IPS DF 6.9 (cell line): ENCODE measurements around the gene BRD9.
"Not testable (repeated sequence)": the region's sequence is repeated elsewhere in the genome, so short reads cannot be mapped to it uniquely, and the experiment has no call there.

ENCODE experiments used
- DNase-seq: peaks from one replicate; pipeline ENCODE4 v3.0.0-alpha.2; 2013; ENCODE audit warnings: low read depth, low spot score
- H3K27ac ChIP-seq: one replicate; pipeline ENCODE4 v1.5.1; 2013; ENCODE audit warnings: low read length, control low read depth
- H3K27me3 ChIP-seq: 2 replicates; pipeline ENCODE4 v1.6.1; 2013; ENCODE audit warnings: mild to moderate bottlenecking, low read length; ENCODE audit not compliant: control insufficient read depth, insufficient read depth
- H3K36me3 ChIP-seq: 2 replicates; pipeline ENCODE4 v1.6.1; 2013; ENCODE audit warnings: low read length; ENCODE audit not compliant: control insufficient read depth, insufficient read depth
- H3K4me1 ChIP-seq: 2 replicates; pipeline ENCODE4 v1.6.1; 2013; ENCODE audit warnings: low read length; ENCODE audit not compliant: control insufficient read depth, insufficient read depth
- H3K4me3 ChIP-seq: 2 replicates; pipeline ENCODE4 v1.5.1; 2013; ENCODE audit warnings: mild to moderate bottlenecking, low read length
- H3K9me3 ChIP-seq: 2 replicates; pipeline ENCODE4 v1.6.1; 2013; ENCODE audit warnings: low read length, inconsistent platforms; ENCODE audit not compliant: control insufficient read depth, insufficient read depth
- WGBS: extraction: QIAGEN DNeasy Blood & Tissue Kit; methylation state at CpG from one replicate; pipeline ENCODE4 v1.1.7; 2013; ENCODE audit warnings: mixed read lengths, missing lambda C conversion rate; ENCODE audit not compliant: insufficient read length, insufficient coverage; 5-methylcytosine and 5-hydroxymethylcytosine counted together

BRD9 gene

GRCh38 chr5:834013-834412, 58.6 kb downstream of the BRD9 start:
- no CpG with 5 or more reads among the region's 2 CpGs for WGBS
- H3K27me3 ChIP-seq, result not testable (repeated sequence)

GRCh38 chr5:828194-828593, 64.4 kb downstream of the BRD9 start:
- H3K27ac ChIP-seq, H3K4me1 ChIP-seq, DNase-seq, H3K4me3 ChIP-seq, H3K9me3 ChIP-seq, H3K27me3 ChIP-seq, H3K36me3 ChIP-seq: not testable (repeated sequence)
- no CpG with 5 or more reads among the region's 19 CpGs for WGBS

More at GRCh38 chr5:834013-834412, 58.6 kb downstream of the BRD9 start:
- not testable (repeated sequence) for DNase-seq, H3K4me3 ChIP-seq, H3K36me3 ChIP-seq, H3K4me1 ChIP-seq, H3K9me3 ChIP-seq, H3K27ac ChIP-seq

GRCh38 chr5:825544-825943, 67.1 kb downstream of the BRD9 start:
- DNase-seq, H3K36me3 ChIP-seq, H3K4me1 ChIP-seq, H3K4me3 ChIP-seq, H3K9me3 ChIP-seq, H3K27me3 ChIP-seq, H3K27ac ChIP-seq: not testable (repeated sequence)
- WGBS, result no CpG with 5 or more reads among the region's 1 CpG

- no peak overlapping the region for H3K4me3 ChIP-seq
- no peaks in the 10 kb centered on the region for H3K4me1 ChIP-seq
- H3K9me3 ChIP-seq, result no peaks in the 10 kb centered on the region
- no peaks in the 10 kb centered on the region for H3K36me3 ChIP-seq
- DNase-seq, result no peak
- H3K27me3 ChIP-seq, result no peaks in the 10 kb centered on the region
- H3K27ac ChIP-seq, result no peak overlapping the region
- no CpG with 5 or more reads among the region's 8 CpGs for WGBS
Measured at GRCh38 chr5:821504-821903, 71.1 kb downstream of the BRD9 start.

GRCh38 chr5:820245-820644, 72.4 kb downstream of the BRD9 start:
- Histone ChIP-seq H3K4me1 (no peaks in the 10 kb centered on the region), H3K27ac (no peak overlapping the region), H3K27me3 (no peaks in the 10 kb centered on the region), H3K4me3 (no peak overlapping the region; the same call in 1 of the 2 replicates), H3K9me3 (no peaks in the 10 kb centered on the region), H3K36me3 (no peaks in the 10 kb centered on the region)
- no peak for DNase-seq
- WGBS, result no CpG with 5 or more reads among the region's 3 CpGs

GRCh38 chr5:819078-819477, 73.5 kb downstream of the BRD9 start:
- Histone ChIP-seq H3K27ac (no peak overlapping the region), H3K9me3 (no peaks in the 10 kb centered on the region), H3K27me3 (no peaks in the 10 kb centered on the region), H3K4me3 (no peak overlapping the region), H3K4me1 (no peaks in the 10 kb centered on the region), H3K36me3 (no peaks in the 10 kb centered on the region)
- DNase-seq, result no peak
- no CpG with 5 or more reads among the region's 3 CpGs for WGBS

- Histone ChIP-seq H3K9me3 (no peaks in the 10 kb centered on the region), H3K4me3 (no peak overlapping the region), H3K4me1 (no peaks in the 10 kb centered on the region), H3K27me3 (no peaks in the 10 kb centered on the region), H3K27ac (no peak overlapping the region), H3K36me3 (no peaks in the 10 kb centered on the region)
- WGBS, result no CpG with 5 or more reads among the region's 15 CpGs
- DNase-seq, result no peak
Measured at GRCh38 chr5:816176-816575, 76.4 kb downstream of the BRD9 start.

GRCh38 chr5:815449-815848, 77.2 kb downstream of the BRD9 start:
- H3K4me3 ChIP-seq, result no peak overlapping the region
- no peaks in the 10 kb centered on the region for H3K9me3 ChIP-seq
- no peaks in the 10 kb centered on the region for H3K27me3 ChIP-seq
- no peak for DNase-seq
- WGBS, result no CpG with 5 or more reads among the region's 3 CpGs
- no peak overlapping the region for H3K27ac ChIP-seq
- H3K4me1 ChIP-seq, result no peaks in the 10 kb centered on the region
- H3K36me3 ChIP-seq, result no peaks in the 10 kb centered on the region
